Stimulated activated CD8-positive, alpha-beta memory T cell treated with anti-CD3 and anti-CD28 coated beads, Interleukin-15, amount 100 ng/mL, for 48 hours (primary cell): Measurements from ENCODE around the gene CRIP2.
A peak's percentile ranks its signal among the peaks of the same experiment; 100 is the strongest.

Experiments used
- DNase-seq, 2 donors: peaks; one replicate each; pipeline ENCODE4 v3.0.0-alpha.2; 2020; ENCODE audit warnings: low read depth in 2 of 2

The CRIP2 gene

DNA sequence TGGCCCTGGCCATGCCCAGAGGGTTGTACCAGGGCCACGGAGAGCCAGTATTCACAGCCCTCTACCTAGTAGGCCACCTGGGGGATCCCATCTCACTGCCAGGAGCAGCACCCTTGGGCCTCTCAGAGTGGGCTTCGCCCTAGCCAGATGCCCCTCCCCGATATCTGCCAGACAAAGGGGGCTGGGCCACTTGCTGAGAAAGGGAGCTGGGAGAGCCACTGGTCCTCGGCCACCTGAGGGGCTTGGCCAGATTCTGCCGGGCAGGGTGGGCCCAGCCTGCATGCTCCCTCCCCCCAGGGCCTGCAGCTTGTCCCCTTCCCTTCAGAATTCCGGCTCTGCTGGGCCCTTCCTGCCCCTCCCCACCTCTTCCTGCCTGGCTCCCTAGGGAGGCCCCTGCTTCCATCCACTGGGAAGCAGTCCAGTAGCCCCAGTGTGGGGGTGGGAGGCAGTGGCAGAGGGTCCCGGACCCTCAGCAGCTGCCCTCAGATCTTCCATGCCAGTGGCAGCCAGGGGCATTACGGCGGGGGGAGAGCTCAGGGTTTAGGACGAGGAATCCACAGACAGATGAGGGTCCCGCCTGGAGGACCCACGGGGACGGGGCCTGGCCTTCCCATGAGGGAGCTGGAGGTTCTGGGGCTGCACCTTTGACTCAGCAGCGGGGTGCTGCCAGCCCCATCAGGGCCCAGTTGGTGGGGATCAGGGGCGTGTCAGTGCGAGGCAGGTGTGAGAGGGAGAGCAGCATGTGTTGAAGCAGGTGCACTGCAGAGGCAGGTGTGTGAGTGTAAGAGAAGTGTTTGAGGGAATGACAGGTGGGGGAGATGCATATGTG is 2.4 kb downstream of the CRIP2 start:
- DNase-seq, result no peak

DNA sequence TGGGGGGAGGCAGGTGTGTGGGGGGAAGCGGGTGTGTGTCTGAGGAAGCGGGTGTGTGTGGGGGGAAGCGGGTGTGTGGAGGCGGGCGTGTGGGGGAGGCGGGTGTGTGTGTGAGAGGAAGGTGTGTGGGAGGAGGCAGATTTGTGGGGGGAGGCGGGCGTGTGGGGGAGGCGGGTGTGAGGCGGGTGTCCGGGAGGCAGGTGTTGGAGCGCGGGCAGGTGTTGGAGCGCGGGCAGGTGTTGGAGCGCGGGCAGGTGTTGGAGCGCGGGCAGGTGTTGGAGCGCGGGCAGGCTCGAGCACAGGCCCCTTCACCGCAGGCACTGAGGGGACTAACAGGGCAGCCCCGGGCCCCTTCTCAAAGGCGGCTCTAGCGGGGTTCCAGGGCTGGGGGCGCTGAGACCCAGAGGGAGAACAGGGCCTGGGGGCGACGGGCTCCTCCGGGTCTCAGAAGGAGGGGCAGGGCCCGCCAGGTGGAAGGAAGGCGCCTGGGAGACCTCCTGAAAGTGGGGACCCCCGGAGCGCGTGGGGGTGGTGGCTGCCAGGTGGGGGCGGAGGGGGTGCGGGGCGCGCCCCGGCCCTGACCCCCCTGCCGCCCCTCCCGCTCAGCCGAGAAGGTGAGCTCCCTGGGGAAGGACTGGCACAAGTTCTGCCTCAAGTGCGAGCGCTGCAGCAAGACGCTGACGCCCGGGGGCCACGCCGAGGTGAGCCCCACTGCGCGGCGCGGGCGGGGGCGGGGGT is 3.2 kb downstream of the CRIP2 start:
- DNase-seq, result no peak

DNA sequence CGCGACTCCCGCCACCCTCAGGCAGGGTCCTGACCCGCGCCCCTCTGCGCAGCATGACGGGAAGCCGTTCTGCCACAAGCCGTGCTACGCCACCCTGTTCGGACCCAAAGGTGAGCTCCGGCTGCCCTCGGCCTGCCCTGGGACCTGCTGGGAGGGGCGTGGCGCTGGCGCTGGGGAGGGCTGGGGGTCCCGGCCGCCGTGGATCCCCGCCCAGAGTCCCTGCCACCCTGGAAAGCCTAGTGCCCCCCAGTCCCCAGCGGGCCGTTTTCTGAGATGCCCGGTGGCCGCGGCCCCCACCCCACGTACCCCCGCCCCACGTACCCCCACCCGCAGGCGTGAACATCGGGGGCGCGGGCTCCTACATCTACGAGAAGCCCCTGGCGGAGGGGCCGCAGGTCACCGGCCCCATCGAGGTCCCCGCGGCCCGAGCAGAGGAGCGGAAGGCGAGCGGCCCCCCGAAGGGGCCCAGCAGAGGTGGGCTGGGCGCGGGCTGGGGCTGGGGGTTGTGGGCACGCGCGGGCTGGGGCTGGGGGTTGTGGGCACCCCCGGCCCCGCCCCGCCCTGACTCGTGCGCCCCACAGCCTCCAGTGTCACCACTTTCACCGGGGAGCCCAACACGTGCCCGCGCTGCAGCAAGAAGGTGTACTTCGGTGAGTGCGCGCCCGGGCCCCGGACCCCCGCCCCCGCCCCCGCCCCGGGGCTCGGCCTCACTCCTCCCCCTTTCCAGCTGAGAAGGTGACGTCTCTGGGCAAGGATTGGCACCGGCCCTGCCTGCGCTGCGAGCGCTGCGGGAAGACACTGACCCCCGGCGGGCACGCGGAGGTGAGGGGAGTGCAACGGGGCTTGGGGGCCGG is 4.0 kb downstream of the CRIP2 start:
- DNase-seq, result no peak

DNA sequence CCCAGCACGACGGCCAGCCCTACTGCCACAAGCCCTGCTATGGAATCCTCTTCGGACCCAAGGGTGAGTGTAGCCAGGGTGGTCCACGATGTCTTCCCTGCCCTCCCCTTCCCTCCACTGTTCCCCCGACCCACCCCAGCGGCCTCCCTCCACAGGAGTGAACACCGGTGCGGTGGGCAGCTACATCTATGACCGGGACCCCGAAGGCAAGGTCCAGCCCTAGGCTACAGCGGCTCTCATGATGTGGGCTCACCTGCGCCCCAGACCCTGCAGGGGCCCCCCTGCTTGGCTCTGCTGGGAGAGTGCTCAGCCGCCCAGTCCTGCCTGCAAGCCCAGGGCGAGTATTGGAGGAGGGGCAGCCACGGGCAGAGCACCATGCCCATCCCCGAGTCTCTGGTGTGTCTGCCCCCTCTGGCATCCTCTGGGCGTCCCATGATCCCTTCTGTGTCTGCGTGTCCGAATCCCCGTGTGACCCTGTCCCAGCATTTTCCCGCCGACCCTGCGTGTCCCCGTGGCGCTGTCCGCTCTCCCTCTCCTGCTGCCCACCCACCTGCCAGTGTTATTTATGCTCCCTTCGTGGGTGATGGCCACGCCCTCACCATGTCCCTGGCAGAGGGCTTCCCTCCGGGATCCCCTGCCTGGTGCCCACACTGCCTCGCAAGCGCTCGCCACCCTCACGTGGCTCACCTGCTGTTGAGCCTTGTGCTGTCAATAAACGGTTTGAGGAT is 5.0 kb downstream of the CRIP2 start:
- DNase-seq, result no peak

DNA sequence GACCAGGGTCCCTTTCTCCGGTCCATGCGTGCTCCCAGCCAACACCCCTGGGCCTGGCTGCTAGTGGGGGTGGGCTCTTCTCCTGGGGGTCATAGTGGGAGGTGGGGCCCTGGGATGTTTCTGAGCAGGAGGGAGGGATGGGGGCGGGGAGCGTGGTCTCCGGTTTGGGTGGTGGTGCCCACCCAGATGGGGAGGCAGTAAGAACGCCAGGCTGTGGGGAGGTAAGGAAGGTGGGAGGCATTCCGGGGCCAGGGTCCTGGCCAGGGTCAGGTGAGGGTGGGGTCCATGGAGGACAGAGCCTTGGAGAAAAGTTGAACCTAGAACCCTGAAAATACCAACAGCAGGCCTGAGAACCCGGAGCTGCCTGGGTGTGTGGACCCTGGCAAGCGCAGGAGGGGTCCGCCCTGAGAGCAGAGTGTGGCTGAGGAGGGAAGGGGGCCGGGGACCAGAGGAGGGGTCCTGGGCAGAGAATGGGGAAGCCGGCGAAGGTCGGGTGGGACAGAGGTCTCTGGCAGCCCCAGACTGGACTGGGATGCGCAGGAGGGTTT is 5.7 kb downstream of the CRIP2 start:
- DNase-seq, result no peak

DNA sequence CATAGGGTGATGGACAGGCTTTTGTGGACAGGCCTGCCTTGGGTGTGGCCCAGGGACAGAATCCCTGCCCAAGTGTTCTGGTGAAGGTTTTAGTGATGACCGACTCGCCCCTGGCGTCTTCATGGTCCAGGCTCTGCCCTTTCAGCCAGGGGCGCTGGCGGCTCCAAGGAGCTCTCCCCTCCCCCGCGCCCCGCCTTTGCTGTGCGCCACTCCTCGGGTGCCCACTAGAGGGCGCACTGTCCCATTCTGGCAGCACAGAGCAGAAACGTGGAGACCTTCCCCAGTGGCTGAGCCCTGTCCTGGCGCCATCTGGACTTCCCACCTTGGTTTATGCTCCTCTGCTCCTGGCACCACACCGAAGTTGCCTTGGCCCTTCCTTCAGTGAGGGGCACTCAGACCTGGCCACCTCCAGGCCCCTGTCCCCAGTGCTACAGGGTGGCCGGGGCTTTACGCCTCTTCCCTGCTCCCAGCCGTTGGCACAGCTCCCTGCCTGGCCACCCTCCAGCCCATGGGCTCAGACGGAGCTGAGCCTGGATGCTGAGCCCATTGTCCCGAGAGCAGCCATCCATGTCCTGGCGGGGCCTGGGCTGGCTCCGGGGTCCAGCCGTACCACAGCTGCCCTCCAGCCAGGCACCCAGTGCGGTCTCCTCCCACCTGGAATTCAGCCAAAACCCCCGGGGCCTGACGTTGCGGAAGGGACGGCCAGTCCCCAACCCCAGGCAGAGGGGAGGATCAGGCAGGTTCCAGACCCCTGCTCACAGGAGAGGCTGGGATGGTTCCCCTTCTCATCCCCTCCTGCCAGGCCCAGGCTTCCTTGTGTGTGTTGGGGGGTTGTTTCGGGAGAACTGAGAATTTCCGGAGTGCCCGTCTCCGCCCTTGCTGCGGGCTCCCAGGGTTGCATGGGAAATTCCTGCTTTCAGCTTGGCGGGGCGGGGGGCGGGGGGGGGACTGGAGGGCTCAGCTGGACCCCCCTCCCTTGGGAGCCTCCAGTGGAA is 6.5 kb downstream of the CRIP2 start:
- DNase-seq, result peak; percentile 80 to 84

DNA sequence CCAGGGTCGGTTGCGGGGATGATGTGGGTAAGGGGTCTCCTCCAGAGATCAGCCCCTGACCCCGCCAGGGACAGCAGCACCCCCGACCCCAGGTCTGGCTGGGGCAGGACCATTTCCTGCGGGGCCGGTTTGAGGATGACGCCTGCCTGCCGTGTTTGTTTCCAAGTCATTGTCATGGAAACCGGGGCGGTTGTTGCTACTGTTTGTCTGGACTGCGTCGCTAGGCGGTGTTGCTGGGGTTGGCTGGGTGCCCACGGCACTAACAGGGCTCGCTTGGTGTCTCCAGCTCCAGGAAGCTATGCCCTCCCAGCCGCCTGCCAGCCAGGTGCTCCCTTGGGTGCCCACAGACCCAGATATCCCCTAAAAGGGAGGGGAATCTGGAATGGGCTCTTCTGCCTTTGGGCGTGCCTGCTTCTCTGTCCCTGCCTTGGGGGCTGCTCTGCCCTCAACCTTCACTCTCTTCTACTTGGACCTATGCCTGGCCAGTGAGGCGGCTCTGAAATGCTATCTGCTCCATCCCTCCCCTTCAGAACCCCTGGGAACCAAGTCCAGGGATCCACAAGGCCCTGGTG is 7.4 kb downstream of the CRIP2 start:
- DNase-seq, result peak; percentile 88

DNA sequence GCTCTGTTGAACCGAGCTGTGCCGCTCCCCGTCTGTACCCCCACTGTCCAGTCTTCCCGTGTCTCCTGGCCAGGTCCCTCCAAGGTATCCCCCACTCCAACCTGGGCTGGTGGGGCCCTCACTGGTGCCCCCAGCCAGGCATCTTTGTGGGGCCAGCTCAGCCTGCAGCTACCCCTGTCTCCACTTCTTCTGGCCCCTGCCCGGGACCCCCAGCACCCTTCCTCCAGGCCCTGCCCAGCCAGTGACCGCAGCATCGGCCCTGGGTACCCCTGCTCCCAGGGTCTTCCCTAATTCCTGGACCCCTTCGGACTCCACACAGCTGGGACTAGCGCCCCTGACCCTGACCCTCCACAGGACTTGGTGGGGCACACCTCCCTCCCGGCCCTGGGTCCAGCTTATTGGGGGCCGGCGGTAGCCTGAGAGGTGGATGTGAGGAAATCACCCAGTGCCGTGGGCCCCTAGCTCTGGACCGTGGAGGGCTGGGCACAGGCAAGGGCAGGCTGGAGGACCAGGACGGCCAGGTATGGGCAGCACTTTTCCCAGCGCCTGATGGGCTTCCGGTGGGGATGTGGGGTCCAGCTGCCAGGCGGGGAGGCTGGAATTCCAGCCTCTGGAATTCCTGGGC is 8.0 kb downstream of the CRIP2 start:
- no peak for DNase-seq

DNA sequence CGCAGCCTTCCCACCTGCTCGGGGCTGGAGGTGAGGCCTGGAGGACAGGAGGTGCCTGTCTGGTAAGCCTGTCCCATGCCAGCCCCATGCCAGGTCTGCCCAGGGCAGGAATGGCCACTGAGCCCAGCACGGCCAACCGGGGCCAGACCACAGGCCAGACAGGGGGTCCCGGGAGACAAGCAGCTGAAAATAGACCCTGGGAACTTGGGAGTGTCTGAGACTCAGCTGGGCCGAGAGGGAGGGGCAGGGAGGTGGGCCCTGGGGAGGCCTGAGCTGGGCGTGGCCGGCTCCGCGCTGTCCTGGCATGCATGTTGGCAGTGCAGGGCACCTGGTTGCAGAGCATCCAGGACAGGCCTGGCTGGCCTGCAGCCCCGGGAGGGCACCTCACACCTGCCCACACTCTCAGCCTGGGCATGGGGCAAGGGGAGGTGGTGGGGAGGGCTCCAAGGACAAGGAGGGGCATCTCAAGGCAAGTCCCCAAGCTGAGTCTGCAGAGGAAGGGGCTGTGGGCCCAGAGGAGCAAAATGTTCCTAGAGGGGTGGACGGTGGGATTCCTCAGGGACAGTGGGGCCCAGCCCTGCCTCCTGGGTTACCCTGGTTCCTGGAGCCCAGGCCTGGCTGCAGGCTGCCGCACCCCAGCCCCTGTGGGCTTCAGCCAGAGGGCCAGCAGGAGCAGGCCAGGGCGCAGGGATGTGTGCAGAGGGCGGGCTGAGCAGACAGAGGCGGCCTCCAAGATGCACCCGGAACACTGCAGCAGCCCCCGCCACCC is 8.9 kb downstream of the CRIP2 start:
- DNase-seq, result no peak

DNA sequence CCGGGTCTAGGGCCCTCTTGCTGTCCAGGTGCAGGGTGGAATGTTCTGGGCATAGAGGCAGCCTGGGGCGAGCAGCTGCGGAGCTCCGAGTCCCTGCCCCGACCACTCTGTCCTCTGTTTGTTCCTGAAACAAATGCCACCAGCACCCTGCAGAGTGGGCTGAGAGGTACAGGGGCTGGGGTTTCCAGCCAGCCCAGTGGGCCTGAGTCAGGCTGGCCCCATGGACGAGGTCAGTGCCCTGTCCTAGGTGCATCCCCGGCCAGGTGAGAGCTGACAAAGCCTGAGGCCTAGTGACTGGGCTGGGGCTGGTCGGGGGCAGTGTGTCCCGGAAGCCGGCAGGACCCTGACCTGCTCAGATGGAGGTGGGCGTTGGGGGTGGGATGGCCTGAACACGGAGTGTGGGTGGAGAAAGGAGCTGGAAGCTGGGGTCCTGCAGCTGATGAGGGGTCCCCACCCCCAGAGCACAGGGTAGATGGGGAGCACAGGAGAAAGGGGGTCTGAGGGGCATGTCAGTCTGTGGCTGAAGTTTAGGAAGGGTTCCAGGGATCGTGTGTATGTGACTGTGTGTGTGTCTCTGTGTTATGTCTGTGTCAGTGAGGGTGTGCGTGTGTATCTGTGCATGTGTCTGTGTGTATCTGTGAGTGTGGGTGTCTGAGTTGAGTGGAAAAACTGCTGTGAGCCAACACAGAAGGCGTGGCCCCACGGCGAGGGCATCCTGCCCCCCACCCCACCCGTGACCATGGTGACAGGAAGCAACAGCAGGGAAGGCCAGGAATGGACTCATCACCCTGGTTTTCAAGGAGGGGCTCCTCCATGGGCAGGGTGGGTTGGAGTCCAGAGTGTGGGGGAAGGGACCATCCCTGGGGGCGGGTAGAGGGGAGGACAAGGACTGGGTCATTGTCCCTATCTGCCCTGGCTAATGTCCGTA is 9.7 kb downstream of the CRIP2 start:
- no peak for DNase-seq

DNA sequence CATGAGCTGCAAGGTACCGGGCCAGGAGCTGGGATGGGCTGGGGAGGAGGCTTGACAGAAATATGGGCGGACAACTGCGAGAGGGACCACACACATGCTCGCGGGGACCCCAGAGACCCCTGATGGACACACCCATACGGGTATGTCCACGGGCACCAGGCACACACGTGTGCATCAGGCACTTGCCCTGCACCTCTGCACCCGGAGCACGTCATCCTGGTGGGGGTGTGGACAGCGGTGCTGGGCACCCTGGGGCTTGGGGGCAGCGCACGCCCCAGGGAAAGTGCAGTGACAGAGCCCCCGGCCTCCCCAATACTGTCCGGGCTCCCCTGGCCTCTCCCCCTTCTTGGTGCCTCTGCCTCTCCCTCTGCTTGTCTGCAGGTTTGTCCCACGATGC is 10.4 kb downstream of the CRIP2 start:
- DNase-seq, result no peak

DNA sequence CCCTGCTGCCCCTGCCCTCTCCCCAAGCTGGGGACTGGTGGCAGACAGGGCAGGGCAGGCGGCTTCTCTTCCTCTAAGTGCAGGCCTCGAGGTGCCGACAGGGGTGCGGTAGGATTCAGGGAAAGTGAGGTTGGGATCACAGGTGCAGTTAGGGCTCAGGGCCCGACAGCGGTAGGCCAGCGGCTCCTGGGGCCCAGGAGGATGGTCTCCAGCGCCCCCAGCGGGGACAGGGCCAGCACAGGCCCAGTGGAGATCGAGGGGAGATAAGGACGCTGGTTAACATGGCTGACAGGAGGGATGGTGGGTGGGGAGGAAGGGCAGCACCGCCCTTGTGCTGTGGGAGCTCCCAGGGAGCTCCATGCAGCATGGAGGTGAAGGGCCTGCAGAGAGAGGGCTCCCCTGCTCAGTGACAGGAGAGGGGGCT is 11.1 kb downstream of the CRIP2 start:
- DNase-seq, result no peak

DNA sequence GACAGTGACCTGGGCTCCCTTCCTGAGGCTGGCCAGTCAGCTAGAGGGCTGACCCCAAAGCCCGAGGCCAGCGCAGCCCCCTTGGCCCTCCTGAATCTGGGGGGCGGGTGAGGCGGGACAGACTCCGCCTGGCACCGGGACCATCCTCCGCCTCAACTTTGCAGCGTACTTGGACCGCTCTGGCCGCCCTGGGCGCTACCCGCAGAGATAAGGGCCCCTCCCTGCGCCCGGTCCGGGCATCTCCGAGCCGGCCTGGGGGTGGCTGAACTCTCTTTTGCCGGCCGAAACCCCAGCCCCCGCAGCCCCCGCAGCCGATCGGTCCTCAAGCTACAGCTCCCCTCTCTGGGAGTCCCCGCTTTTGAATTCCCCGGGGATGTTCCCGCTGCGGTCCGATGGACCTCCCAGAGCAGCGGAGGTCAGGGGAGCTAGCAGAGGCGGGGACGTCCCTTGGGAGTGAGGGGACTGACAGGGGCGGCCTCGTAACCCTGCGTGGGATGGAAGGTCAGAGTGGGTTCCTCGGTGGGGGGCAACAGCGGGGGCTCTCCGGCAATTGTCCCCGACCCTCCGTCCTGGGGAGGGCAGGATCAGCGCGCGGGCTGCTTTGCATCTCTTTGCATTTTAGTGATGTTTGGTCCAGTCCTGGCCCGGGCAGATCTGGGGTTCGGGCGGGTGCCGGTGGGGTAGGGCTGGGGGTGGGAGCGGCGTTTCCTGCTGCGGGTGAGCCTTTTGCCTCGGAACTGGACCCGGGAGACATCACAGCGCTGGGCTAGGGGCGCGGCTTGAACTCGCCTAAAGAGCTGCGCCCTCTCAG is 11.7 kb downstream of the CRIP2 start, which contains the start of gene CRIP1:
CRIP1 (plus strand) TSS at position 724 of the 811 bp plus-strand sequence. CDS start 374 bp downstream, outside the sequence.
- no peak for DNase-seq

DNA sequence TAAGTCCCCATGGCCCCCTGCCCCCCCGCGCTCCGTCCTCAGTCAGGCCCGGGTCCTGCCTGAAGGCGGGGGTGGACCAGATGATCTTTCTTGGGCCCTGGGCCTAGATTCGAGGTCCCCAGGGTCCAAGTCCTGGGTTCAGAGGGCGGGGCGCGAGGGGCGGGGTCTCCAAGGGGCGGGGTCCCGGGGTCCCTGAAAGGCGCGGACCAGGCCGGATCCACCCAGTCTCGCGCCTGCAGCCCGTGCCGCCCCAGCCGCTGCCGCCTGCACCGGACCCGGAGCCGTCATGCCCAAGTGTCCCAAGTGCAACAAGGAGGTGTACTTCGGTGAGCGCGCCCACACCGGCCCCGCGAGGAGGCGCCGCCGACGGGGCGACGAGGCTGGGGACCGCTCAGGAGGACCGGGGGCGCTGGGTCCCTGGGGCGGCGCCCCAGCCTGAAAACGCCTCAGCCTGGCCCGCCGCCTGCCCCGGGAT is 12.4 kb downstream of the CRIP2 start:
- DNase-seq, result peak in 1 of 2 donors; percentile 17

DNA sequence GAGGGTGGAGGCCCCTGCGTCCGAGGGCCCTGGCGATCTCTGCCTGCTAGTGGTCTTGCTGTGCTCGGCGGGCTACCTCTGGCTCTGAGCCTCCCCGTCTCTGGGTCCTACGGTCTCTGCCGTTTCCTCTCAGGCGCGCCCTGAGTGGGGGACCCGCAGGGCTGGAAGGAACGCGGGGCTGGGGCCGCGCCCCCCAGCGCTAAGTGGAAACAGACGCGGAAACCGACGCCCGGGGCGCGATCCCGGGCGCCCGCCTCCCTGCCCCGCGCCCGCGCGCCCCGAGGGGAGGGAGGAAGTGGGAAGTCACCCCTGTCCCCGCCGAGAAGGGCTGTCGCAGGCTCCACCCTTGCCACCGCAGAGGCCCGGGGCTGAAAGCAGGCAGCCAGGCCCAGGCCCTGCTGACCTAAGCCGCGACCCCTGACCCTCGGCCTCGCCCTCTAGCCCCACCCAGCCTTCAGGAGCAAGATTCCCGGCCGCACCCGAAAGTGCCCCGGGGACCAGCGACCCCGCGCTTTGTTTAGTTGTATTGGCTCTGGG is 12.9 kb downstream of the CRIP2 start:
- DNase-seq, result peak in 1 of 2 donors; percentile 43
